SK-N-SH treated with all-trans-retinoic acid at 6 μM for 48 hours (cell line): ENCODE data around the gene PXK.
A peak's percentile ranks its signal among the peaks of the same experiment; 100 is the strongest.

Experiments
- ATAC-seq: fragments of 200-7000 bp; cut with Tn5 transposase; 3 replicates; pipeline ENCODE4 v1.9.1; 2020; ENCODE audit warnings: mild to moderate bottlenecking, moderate library complexity
- ARNTL ChIP-seq: fragments of 450-650 bp; formaldehyde crosslinking; IDR thresholded peaks from 2 replicates; pipeline ENCODE4 v1.5.0; 2020; ENCODE audit warnings: low read depth, mild to moderate bottlenecking, moderate library complexity, borderline replicate concordance
- BACH2 ChIP-seq: fragments of 250-450 bp; sonication (Bioruptor Pico); IDR thresholded peaks from 2 replicates; pipeline ENCODE4 v1.9.0; 2021; ENCODE audit warnings: mild to moderate bottlenecking, borderline replicate concordance
- CREB5 ChIP-seq: fragments of 250-450 bp; sonication (Bioruptor Pico); IDR thresholded peaks from 2 replicates; pipeline ENCODE4 v1.5.1; 2020; ENCODE audit warnings: low read depth, mild to moderate bottlenecking, moderate library complexity
- CSDC2 ChIP-seq: fragments of 250-450 bp; sonication (Bioruptor Pico); IDR thresholded peaks from 2 replicates; pipeline ENCODE4 v1.5.0; 2020; ENCODE audit warnings: mild to moderate bottlenecking, moderate library complexity
- ESRRG ChIP-seq: fragments of 250-450 bp; sonication (Bioruptor Pico); IDR thresholded peaks from 2 replicates; pipeline ENCODE4 v1.6.1; 2021; ENCODE audit warnings: mild to moderate bottlenecking
- GLIS3 ChIP-seq: fragments of 250-450 bp; sonication (Bioruptor Pico); IDR thresholded peaks from 2 replicates; pipeline ENCODE4 v1.5.0; 2020; ENCODE audit warnings: mild to moderate bottlenecking, moderate library complexity
- ISL1 ChIP-seq: fragments of 250-450 bp; sonication (Bioruptor Pico); IDR thresholded peaks from 2 replicates; pipeline ENCODE4 v2.1.2; 2022; ENCODE audit warnings: mild to moderate bottlenecking, moderate library complexity
- OSR1 ChIP-seq: fragments of 250-450 bp; sonication (Bioruptor Pico); IDR thresholded peaks from 2 replicates; pipeline ENCODE4 v1.8.0; 2022; ENCODE audit warnings: moderate library complexity, mild to moderate bottlenecking, inconsistent platforms
- PATZ1 ChIP-seq: fragments of 250-450 bp; sonication (Bioruptor Pico); IDR thresholded peaks from 2 replicates; pipeline ENCODE4 v1.8.0; 2020; ENCODE audit warnings: mild to moderate bottlenecking, moderate library complexity, borderline replicate concordance
- RARB ChIP-seq: fragments of 250-450 bp; sonication (Bioruptor Pico); IDR thresholded peaks from 2 replicates; pipeline ENCODE4 v1.8.0; 2021; ENCODE audit warnings: mild to moderate bottlenecking, moderate library complexity
- SNAI2 ChIP-seq: fragments of 250-450 bp; sonication (Bioruptor Pico); IDR thresholded peaks from 2 replicates; pipeline ENCODE4 v1.5.0; 2020; ENCODE audit warnings: mild to moderate bottlenecking, moderate library complexity
- TCF4 ChIP-seq: fragments of 250-450 bp; sonication (Bioruptor Pico); IDR thresholded peaks from 2 replicates; pipeline ENCODE4 v1.8.0; 2021; ENCODE audit warnings: mild to moderate bottlenecking, moderate library complexity, borderline replicate concordance
- TOX ChIP-seq: fragments of 250-450 bp; sonication (Bioruptor Pico); IDR thresholded peaks from 2 replicates; pipeline ENCODE4 v1.8.0; 2021; ENCODE audit warnings: mild to moderate bottlenecking, moderate library complexity, borderline replicate concordance
- ZC3H10 ChIP-seq: fragments of 250-450 bp; sonication (Bioruptor Pico); IDR thresholded peaks from 2 replicates; pipeline ENCODE4 v1.5.1; 2021; ENCODE audit warnings: mild to moderate bottlenecking, moderate library complexity
- ZFP3 ChIP-seq: fragments of 250-450 bp; sonication (Bioruptor Pico); IDR thresholded peaks from 2 replicates; pipeline ENCODE4 v1.5.0; 2020; ENCODE audit warnings: mild to moderate bottlenecking, moderate library complexity
- ZNF565 ChIP-seq: fragments of 450-650 bp; formaldehyde crosslinking; conservative IDR thresholded peaks from 2 replicates; pipeline ENCODE4 v1.5.0; 2020; ENCODE audit warnings: low read depth, mild to moderate bottlenecking, moderate library complexity
- ZNF70 ChIP-seq: fragments of 450-650 bp; formaldehyde crosslinking; IDR thresholded peaks from 2 replicates; pipeline ENCODE4 v1.5.0; 2020; ENCODE audit warnings: mild to moderate bottlenecking, moderate library complexity
- ZNF8 ChIP-seq: fragments of 450-650 bp; formaldehyde crosslinking; IDR thresholded peaks from 2 replicates; pipeline ENCODE4 v1.5.0; 2020; ENCODE audit warnings: mild to moderate bottlenecking, moderate library complexity
- TF ChIP-seq, protein P1 (sequence below): fragments of 250-450 bp; sonication (Bioruptor Pico); IDR thresholded peaks from 2 replicates; pipeline ENCODE4 v1.5.0; 2020; ENCODE audit warnings: mild to moderate bottlenecking, moderate library complexity

PXK gene

GRCh38 chr3:58346368-58346767 is 13.7 kb downstream of the PXK start (continued):
- TF ChIP-seq, protein P1, sequence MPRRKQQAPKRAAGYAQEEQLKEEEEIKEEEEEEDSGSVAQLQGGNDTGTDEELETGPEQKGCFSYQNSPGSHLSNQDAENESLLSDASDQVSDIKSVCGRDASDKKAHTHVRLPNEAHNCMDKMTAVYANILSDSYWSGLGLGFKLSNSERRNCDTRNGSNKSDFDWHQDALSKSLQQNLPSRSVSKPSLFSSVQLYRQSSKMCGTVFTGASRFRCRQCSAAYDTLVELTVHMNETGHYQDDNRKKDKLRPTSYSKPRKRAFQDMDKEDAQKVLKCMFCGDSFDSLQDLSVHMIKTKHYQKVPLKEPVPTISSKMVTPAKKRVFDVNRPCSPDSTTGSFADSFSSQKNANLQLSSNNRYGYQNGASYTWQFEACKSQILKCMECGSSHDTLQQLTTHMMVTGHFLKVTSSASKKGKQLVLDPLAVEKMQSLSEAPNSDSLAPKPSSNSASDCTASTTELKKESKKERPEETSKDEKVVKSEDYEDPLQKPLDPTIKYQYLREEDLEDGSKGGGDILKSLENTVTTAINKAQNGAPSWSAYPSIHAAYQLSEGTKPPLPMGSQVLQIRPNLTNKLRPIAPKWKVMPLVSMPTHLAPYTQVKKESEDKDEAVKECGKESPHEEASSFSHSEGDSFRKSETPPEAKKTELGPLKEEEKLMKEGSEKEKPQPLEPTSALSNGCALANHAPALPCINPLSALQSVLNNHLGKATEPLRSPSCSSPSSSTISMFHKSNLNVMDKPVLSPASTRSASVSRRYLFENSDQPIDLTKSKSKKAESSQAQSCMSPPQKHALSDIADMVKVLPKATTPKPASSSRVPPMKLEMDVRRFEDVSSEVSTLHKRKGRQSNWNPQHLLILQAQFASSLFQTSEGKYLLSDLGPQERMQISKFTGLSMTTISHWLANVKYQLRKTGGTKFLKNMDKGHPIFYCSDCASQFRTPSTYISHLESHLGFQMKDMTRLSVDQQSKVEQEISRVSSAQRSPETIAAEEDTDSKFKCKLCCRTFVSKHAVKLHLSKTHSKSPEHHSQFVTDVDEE (CRISPR knock-in tag): no peak
- TF ChIP-seq ISL1 (CRISPR knock-in tag): no peak
- TF ChIP-seq BACH2 (CRISPR knock-in tag): no peak
- TF ChIP-seq OSR1 (CRISPR knock-in tag): no peak
- no peak for TF ChIP-seq ZC3H10 (CRISPR knock-in tag)
- no peak for TF ChIP-seq TCF4

DNA sequence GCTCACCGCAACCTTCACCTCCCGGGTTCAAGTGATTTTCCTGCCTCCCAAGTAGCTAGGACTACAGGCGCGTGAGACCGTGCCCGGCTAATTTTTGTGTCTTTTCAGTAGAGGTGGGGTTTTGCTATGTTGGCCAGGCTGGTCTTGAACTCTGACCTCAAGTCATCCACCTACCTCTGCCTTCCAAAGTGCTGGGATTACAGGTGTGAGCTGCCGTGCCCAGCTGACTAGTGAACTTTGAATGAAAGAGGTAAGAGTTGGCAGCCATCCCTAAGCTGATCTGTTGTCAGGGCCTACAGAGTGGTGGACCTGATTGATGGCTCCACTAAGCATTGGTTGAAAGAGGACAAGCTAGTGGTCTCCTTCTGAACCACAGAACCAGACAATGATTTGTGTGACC is 15.3 kb downstream of the PXK start:
- TF ChIP-seq, protein P1 (CRISPR knock-in tag): no peak
- TF ChIP-seq TCF4: no peak
- TF ChIP-seq ZNF565 (CRISPR knock-in tag): no peak
- no peak for TF ChIP-seq ZNF8 (CRISPR knock-in tag)
- TF ChIP-seq ZC3H10 (CRISPR knock-in tag): no peak
- TF ChIP-seq RARB (CRISPR knock-in tag): no peak
- TF ChIP-seq ZNF70 (CRISPR knock-in tag): no peak
- no peak for TF ChIP-seq ESRRG (CRISPR knock-in tag)
- no peak for TF ChIP-seq GLIS3 (CRISPR knock-in tag)
- no peak for TF ChIP-seq TOX (CRISPR knock-in tag)
- no peak for ATAC-seq

DNA sequence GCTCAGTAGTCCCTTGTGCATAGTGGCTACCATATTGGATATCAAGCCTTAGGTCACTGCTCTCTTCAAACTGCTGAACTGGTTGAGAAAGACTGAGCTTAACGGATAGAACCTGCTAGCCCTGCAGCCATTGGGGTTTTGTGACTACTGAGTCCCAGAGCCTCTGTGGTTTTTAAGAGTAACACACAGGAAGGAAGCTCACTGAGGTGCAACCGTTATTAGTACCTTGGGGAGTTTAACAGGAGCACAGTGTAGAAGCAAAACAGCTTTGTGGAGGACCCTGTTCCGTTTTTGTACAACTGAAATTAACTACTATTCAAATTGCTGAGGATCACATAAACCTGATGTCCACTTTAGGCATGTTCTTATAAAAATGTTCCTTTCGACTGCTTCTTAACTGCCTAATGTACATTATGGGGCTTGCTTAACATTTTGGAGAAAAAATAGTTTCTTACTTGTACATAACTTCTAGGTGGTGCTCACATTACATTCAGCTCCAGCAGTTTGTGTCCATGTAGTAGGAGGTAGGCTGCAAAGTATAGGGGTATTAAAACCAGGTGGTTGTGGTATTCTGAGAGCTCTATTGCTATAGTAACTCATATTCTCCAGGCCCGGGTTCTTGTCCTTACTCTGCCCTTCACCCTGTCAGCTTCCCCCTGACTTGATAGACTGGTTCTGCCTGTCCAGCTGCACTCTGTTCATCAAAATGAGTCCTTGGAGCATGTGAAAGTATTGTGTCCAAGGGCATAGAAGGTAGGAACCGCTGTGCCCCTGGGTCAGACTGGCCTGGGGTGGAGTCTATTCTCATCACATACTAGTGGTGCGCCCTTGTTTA is 17.3 kb downstream of the PXK start:
- ATAC-seq: peak; percentile 69
- no peak for TF ChIP-seq ARNTL

DNA sequence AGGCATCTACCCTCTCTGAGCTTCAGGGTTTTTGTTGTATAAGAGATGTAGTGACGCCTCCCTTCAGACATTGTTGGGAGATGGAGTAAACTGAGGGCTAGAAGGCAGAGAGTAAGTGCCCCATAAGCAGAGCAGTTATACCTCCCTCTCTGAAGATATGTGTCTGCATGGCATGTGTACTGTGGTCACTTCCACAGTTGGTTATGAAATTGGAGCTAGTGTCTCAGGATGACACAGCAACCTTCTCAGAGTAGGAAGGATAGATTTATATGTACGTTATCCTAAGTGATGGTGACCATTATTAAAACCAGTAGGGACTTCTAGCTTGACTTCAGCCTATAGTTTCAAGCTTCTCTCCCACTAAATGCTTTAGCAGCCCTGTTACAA is 17.9 kb downstream of the PXK start:
- TF ChIP-seq ESRRG (CRISPR knock-in tag): no peak
- peak; percentile 69 for ATAC-seq

GRCh38 chr3:58351920-58352319 is 19.2 kb downstream of the PXK start:
- ATAC-seq: no peak
- TF ChIP-seq RARB (CRISPR knock-in tag): no peak
- TF ChIP-seq ZNF8 (CRISPR knock-in tag): no peak
- TF ChIP-seq BACH2 (CRISPR knock-in tag): no peak
- no peak for TF ChIP-seq ZNF565 (CRISPR knock-in tag)
- TF ChIP-seq PATZ1 (CRISPR knock-in tag): no peak
- TF ChIP-seq ZC3H10 (CRISPR knock-in tag): no peak
- TF ChIP-seq OSR1 (CRISPR knock-in tag): no peak
- no peak for TF ChIP-seq CREB5 (CRISPR knock-in tag)
- TF ChIP-seq ESRRG (CRISPR knock-in tag): no peak
- no peak for TF ChIP-seq CSDC2 (CRISPR knock-in tag)
- no peak for TF ChIP-seq GLIS3 (CRISPR knock-in tag)
- TF ChIP-seq, protein P1 (CRISPR knock-in tag): no peak
- no peak for TF ChIP-seq ZFP3
- TF ChIP-seq ARNTL: no peak
- no peak for TF ChIP-seq SNAI2 (CRISPR knock-in tag)
- TF ChIP-seq ISL1 (CRISPR knock-in tag): no peak
- no peak for TF ChIP-seq TOX (CRISPR knock-in tag)
- no peak for TF ChIP-seq ZNF70 (CRISPR knock-in tag)
